ENCODE measurements around the gene EXPH5. TPM values are rescaled to one million over a fixed set of nuclear protein-coding genes. Genes with fewer than 3 reads are reported as not detected.

Gene EXPH5
- total and polyA plus RNA-seq, 9 donors, result 0.12 to 5.7 (median 2.1) TPM

DNA sequence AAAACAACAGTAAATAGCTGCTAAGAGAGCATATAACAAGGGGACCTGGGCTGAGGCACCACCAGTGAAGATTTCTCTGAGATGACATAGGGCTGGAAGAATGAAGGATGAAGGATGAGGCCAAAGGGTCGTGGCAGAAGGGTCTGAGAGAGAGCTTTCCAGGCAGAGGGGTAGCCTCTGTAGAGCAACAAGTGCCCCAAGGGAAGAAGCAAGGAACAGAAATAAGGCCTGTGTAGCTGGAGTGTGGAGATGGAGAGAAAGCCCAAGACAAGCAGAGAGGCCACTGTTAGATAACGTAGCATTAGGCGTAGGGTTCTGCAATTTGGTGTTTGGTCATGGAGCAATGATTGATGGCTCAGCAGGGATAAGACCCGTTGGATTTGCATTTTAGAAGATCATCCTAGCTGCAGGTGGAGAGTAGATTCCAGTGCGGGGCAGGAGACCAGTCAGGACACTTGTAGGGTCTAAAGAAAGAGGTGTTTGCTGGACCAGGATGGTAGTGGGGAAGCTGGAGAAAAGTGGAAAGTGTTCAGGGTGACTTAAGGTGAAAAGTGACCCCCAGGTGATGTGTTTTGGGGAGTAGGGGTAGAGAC, 47.6 kb downstream of the EXPH5 start:
- no peaks in the 10 kb centered on the region for H3K9me3 ChIP-seq
- no peak overlapping the region for H3K4me3 ChIP-seq
- H3K27me3 ChIP-seq, result no peaks in the 10 kb centered on the region
- H3K27ac ChIP-seq, result no peak overlapping the region
- no peak for DNase-seq
- TF ChIP-seq EP300 (IDR thresholded peaks at IDR 0.05), result no peak
- TF ChIP-seq POLR2A (IDR thresholded peaks at IDR 0.05), result no peak
- TF ChIP-seq, protein P1, sequence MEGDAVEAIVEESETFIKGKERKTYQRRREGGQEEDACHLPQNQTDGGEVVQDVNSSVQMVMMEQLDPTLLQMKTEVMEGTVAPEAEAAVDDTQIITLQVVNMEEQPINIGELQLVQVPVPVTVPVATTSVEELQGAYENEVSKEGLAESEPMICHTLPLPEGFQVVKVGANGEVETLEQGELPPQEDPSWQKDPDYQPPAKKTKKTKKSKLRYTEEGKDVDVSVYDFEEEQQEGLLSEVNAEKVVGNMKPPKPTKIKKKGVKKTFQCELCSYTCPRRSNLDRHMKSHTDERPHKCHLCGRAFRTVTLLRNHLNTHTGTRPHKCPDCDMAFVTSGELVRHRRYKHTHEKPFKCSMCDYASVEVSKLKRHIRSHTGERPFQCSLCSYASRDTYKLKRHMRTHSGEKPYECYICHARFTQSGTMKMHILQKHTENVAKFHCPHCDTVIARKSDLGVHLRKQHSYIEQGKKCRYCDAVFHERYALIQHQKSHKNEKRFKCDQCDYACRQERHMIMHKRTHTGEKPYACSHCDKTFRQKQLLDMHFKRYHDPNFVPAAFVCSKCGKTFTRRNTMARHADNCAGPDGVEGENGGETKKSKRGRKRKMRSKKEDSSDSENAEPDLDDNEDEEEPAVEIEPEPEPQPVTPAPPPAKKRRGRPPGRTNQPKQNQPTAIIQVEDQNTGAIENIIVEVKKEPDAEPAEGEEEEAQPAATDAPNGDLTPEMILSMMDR (IDR thresholded peaks at IDR 0.05), result no peak
- no peaks in the 10 kb centered on the region for H3K36me3 ChIP-seq
- H3K4me1 ChIP-seq (ENCODE audit: insufficient read depth), result no peaks in the 10 kb centered on the region
- intact Hi-C loops (cut with DNase I), result no loop called here
- WGBS, 3 donors, result 79 to 85% (median 81%) methylated on average over 5 of the region's 5 CpGs

DNA sequence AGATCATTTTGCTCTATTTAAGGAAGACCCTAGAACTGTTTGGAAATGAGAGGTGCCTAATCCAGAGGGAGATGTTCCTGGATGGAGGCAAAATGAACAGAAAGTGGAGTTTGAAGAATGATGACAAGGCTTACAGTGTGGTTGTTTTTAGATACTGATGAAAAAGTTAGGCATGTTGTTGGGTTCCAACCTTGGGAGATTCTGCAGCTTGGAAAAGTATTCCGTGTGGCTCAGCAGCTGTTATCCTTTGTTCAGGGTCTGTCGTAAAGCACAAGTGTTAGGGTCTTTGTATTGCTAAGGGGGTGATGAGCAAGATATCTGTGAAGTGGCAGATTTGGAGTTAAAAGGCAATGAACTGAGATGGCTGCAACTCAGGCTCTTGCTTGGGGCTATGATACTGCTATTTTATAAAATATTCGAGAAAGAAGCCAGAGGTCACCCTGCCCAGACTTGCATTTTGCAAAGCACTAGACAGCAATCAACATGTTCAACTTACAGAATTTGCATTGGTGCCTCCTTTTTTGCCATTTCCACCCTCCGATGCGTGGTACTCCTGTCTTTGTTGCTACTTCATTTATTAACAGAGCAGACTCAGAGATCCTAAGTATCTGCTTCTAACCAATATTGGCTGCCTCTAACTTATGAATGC, 50.1 kb downstream of the EXPH5 start:
- TF ChIP-seq, protein P1 (IDR thresholded peaks at IDR 0.05), result no peak
- TF ChIP-seq EP300 (IDR thresholded peaks at IDR 0.05) (no peak), POLR2A (IDR thresholded peaks at IDR 0.05) (no peak)
- Histone ChIP-seq H3K27ac (no peak overlapping the region), H3K4me3 (no peak overlapping the region), H3K36me3 (no peaks in the 10 kb centered on the region), H3K27me3 (no peaks in the 10 kb centered on the region), H3K4me1 (ENCODE audit: insufficient read depth) (no peaks in the 10 kb centered on the region), H3K9me3 (no peaks in the 10 kb centered on the region)
- DNase-seq, result no peak
- WGBS, 3 donors, result 70 to 73% (median 70%) methylated on average over 5 of the region's 5 CpGs
- intact Hi-C loops (cut with DNase I), result no loop called here

DNA sequence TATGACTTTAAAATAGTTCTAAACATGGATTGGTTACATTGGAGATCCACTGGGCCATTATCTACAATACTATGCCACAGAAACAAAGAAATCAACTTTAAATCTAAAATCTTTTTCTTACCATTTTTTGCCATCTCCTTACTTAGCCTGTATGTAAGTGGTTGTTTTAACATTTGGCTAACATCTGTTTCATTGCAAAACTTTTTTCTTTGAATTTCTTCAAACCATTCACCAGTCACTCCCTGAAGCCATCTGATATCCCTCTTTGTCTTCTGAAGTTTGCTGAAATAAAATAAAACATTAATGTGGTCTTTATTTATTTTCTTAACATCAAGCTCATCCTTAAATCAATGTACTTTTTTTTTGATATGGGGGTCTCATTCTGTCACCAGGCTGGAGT, 52.0 kb downstream of the EXPH5 start:
- no peaks in the 10 kb centered on the region for H3K9me3 ChIP-seq
- H3K27ac ChIP-seq, result no peak overlapping the region
- H3K27me3 ChIP-seq, result no peaks in the 10 kb centered on the region
- no peaks in the 10 kb centered on the region for H3K4me1 ChIP-seq (ENCODE audit: insufficient read depth)
- no peak overlapping the region for H3K4me3 ChIP-seq
- no peak for DNase-seq
- TF ChIP-seq POLR2A (IDR thresholded peaks at IDR 0.05) (no peak), EP300 (IDR thresholded peaks at IDR 0.05) (no peak)
- TF ChIP-seq, protein P1 (IDR thresholded peaks at IDR 0.05), result no peak
- intact Hi-C loops (cut with DNase I), result no loop called here
- no peaks in the 10 kb centered on the region for H3K36me3 ChIP-seq

DNA sequence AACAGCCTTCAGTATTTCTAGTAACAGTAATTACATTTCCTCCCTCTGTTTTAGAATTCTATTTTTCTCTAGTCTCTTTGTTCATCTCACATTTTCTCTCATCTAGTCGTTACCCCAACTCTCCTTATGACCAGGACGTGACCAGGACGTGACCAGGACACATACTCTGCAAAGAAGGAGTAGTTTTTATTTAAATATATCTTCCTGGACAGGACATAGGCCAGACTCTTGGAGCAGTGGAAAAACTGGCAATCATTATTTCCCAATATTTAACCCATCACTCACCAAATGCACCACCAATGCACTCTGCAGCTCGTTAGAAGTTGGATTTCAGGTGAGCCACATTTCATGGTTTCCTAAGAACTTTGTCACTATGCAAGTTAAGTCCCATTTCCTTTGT, 55.1 kb downstream of the EXPH5 start:
- Histone ChIP-seq H3K4me1 (ENCODE audit: insufficient read depth) (no peaks in the 10 kb centered on the region), H3K9me3 (no peaks in the 10 kb centered on the region), H3K4me3 (no peak overlapping the region), H3K27me3 (no peaks in the 10 kb centered on the region), H3K27ac (no peak overlapping the region), H3K36me3 (no peaks in the 10 kb centered on the region)
- intact Hi-C loops (cut with DNase I), result no loop called here
- DNase-seq, result no peak
- TF ChIP-seq POLR2A (IDR thresholded peaks at IDR 0.05) (no peak), EP300 (IDR thresholded peaks at IDR 0.05) (no peak)
- TF ChIP-seq, protein P1 (IDR thresholded peaks at IDR 0.05), result no peak
- 72 to 80% (median 76%) methylated on average over 4 of the region's 4 CpGs for WGBS, 3 donors
